GM18502 (cell line): Measurements from ENCODE around the gene SYT5.
A peak's percentile ranks its signal among the peaks of the same experiment; 100 is the strongest.
"Not testable (repeated sequence)": the region's sequence is repeated elsewhere in the genome, so short reads cannot be mapped to it uniquely, and the experiment has no call there.

Experiments used
- ATAC-seq: cut with Tn5 transposase; IDR thresholded peaks from one replicate; pipeline ENCODE4 v1.9.1; 2021; ENCODE audit warnings: mild to moderate bottlenecking; ENCODE audit not compliant: unreplicated experiment, poor library complexity

Gene SYT5

DNA sequence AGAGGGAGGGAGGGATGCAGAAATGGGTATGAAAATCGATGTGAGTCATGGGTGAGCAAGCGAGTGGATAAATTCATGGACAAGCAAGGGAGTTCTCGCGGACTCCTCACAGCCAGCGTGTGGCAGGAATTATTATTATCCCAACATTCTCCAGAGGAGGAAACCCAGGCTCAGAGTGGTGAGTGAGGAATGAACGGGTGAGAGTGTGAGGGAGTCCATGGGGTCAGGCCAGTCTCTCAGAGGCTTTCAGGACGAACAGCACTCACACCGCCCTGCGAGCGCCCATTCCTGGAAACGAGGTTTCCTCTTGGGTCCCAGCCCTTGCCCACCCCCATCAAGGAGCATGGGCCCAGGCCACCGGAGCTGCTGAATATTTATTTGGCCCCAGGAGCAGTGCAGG, 7.3 kb downstream of the SYT5 start:
- ATAC-seq, result no peak

DNA sequence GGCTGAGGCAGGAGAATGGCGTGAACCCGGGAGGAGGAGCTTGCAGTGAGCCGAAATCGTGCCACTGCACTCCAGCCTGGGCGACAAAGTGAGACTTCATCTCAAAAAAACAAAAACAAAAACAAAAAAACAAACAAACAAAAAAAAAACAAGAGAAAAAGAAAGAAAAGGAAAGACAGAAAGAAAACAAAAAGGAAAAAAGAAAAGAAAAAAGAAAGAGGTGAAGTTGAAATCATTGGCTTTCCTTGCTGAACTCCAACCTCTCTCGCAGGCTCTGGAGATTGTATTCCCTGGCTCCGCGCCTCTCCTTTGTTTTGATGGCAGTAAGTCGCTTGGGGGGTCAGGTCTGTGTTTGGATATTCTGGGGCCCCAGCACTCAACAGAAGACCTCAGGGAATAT, 7.8 kb downstream of the SYT5 start:
- ATAC-seq, result not testable (repeated sequence)

DNA sequence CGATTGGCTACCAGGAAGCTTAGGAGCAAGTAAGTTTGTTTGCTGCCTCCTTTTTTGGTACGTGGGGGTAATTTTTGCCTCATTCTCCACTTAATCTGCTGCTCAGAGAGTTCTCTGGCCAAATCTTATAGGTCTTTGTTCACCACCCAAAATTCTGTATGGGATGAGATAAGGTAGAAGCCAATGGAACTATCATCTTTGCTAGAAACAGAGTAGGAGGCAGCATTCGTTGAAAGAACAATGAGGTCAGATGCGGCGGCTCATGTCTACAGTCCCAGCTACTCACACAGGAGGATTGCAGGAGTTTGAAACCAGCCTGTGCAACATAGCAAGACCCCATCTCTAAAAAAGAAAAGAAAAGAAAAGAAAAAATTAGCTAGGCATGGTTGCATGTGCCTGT, 8.6 kb downstream of the SYT5 start:
- ATAC-seq, result no peak

DNA sequence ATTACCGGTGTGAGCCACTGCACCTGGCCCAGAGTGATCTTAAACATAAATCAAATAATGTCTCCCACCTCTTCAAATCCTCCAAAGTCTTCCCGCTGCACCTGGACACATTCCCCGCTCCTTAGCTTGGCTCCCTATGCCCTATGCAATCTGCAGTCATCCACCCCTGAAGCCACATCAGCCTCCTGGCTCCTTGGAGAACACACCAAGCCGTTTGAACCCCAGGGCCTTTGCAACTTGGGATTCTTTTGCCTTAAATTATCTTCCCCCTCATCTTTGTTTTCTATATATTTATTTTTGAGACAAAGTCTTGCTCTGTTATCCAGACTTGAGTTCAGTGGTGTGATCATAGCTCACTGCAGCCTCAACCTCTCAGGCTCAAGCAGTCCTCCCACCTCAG, 11.0 kb downstream of the SYT5 start:
- no peak for ATAC-seq

DNA sequence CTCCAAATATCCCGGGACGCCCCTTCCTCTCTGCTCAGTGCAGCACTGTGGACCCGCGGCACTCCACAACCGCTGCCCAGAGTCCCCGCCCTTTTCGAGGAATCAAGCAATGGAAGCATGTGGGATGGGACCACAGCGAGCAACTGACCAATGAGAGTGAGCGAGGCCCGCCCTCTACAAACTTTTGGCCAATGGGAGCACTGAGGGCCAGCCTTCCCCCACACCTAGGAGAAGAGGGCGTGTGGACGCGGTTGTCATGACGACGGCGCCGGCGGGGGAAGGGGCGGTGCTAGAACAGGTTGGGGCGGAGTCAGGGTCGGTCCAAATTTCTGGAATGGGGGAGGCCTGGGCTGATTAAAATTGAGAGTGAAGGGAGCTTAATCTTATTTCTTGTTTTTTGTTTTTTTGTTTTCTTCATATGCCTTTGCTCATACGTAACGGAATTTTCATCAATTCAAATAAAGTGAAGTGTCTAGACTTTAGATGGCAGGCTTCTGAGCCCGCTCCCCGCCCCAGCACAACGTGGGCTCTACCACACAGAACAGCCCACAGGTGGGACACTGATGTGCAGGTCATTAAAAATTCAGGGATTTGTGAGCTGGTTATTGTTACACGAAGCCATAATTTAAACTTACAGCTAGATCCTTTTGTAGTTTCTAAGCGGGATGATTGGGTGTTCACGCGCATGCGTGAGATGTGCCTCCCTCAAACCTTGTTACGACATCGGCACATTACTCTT, 13.4 kb downstream of the SYT5 start, which contains the start of gene DNAAF3:
TSS of gene DNAAF3 (minus strand) at position 84 of the 739 bp plus-strand sequence. CDS start 200 bp downstream, outside the sequence.
- ATAC-seq, result peak; percentile 86

DNA sequence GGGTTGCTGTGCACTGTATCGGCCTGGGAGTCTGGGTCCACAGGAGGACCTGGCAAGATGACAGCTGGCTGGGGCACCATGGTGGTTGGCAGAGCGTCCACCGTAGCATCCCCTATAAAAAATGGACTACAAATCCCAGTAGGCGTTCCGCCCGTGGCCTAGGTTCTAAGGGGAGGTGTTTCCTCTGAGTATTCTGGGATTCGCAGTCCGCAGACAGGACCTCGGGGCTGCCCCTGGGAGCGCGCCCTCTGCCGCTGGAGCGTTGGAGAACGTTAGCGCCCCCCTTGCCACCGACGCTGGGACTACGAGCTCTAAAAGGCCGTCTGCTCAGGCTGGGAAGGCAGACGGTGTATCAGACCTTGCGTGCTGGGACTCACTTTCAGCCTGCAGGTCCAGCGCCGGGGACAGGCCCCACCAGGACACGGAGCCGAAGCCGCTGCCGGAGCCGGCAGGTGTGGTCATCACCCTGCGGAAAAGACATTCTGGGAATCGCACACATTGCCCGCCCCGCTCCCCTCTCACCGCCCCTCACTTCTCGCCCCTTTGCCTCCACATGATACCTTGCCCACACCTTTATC, 14.0 kb downstream of the SYT5 start:
- no peak for ATAC-seq

DNA sequence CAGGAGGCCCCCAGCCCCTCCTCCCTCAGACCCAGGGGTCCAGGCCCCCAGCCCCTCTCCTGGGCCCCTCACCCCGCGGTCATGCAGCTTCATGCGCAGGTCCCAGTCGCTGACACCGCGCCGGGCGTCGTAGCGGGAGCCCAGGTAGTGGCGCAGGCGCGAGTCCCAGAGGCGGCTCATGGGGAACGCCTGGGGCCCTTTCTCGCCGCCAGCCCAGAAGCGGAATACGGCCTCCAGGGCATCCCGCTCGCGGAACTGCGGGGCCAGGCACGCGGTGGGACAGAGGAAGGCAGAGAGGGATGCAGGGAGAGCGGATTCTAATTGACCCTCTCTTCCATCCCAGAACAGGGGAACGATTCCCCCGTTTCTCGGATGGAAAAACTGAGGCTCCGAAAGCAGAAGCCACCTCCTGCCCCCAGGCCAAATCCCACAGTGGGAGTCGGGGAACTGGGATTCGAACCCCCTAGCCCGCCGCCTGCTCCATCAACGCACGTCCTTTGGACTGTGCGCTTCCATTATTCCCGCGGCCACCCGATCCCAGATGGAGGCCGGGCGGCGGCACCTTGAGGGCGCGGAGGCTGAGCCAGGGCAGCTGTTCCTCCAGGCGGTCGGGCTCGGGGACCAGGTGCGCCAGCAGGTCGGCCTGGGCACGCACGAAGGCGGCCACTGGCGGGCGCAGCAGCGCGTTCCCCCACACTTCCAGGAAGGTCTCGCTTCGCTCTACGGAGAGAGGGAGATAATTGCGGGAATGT, 18.3 kb downstream of the SYT5 start:
- ATAC-seq, result no peak

DNA sequence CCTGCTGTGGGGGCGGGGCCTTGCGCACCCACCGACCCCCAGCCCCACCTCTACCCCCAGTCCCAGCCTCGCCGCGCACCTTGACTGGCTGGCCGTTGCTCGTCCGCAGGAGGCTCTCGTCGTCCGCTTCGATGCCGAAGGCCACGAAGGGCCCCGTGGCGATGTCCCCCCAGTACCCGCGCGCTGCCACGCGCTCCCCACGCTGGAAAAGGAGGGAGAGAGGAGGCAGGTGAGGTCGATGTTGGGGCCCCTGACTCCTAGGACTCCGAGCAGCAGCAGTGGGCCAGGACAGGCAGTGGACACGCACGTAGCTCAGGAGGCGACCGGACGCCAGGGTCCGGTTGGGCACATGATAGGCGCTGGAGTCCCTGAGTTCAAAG, 19.1 kb downstream of the SYT5 start:
- ATAC-seq, result no peak

DNA sequence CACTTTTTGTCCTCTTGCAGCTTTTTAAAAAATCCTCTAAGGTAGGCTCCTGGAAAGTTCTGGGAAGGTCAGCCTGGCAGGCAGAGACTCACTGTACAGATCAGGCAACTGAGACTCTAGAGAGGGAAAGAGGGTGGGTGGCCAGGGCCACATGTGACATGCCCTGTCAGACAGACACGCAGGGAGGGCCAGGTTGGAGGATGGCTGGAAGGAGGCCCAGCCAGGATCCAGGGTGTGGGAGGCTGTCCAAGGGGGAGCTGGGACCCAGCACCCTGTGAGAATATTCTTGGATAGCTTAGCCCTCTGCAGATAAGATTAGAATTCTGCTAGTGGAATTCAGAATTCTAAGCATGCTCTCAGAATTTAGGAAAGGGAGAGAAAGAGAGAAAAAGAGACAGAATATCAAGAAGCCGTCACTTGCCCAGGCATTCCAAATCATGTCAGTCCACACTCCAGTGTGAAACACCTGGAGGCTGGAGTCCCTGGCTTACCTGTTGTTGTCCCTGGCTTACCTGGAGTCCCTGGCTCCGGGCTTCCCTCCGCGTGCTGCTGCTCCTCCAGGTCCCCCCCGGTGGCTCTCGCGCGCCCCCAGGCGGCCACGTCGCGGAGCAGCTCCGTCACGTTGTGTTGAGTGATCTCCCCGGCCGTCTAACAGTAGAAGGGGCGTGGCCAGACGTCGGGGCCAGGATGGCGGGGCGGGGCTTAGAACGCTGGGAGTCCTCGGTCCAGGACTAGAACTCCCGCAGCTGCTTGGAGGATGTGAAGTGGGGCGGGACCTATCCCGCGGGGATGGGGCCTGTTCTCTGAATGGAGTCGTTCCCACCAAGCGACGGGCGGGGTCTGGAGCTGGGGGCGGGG, 19.7 kb downstream of the SYT5 start:
- no peak for ATAC-seq

DNA sequence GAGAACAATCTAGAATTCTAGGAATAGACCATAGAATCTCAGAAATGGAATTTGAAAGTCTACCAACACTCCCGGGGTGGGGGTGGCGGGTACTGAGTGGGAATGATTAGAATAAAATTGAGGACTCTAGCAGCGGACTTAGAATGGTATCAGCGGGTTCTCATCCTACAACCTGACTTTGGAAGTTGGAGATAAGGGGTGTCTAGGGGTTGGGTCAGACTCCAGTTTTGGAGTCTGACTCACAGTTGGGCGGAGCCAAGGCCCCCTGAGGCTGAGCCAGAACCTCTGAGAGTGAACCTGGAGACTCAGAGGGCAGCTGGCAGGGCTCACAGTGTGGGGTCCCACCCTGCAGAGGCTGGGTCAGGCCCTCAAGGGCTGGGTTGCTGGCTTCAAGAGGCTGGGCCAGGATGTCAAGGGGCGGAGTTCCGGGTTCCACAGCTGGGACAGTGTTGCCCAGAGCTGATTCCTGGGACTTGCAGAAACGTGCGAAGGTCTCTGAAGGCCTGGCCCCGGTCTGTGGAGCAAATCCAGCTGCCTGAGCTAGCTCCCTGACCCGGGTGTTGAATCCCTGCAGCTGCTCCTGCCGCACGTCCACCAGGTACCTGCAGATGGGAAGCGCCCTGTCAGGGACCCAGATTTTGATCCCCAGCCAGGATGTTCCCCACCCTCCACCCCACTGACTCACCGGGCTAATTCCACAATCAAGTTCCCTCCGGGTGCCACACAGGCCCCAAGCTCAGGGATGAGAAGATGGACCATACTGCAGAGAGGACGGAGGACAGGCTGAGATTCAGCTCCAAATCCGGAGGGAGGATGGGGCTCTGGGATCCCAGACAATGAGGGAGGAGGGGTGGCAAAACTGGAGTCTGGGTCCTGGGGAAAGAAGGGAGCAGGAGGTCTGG, 21.0 kb downstream of the SYT5 start:
- ATAC-seq, result no peak

DNA sequence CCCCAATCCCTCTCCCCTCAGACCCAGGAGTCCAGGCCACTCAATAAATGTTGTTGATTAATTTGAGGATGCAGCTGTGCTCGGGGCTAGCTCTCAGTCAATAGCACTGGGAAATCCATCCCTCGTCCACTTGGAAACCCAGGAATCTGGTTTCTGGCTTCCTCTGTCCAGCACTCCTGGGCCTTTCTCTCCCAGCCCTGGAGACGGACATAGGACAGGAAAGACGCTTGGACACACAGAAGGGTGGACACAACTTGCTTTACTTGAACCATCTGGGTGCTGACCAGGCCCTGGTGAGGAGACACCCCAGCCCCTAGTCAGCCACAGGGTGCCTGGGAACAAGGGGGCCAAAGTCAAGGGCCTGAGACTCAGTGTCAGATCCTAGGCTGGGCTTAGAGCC, 21.7 kb downstream of the SYT5 start:
- ATAC-seq, result no peak

DNA sequence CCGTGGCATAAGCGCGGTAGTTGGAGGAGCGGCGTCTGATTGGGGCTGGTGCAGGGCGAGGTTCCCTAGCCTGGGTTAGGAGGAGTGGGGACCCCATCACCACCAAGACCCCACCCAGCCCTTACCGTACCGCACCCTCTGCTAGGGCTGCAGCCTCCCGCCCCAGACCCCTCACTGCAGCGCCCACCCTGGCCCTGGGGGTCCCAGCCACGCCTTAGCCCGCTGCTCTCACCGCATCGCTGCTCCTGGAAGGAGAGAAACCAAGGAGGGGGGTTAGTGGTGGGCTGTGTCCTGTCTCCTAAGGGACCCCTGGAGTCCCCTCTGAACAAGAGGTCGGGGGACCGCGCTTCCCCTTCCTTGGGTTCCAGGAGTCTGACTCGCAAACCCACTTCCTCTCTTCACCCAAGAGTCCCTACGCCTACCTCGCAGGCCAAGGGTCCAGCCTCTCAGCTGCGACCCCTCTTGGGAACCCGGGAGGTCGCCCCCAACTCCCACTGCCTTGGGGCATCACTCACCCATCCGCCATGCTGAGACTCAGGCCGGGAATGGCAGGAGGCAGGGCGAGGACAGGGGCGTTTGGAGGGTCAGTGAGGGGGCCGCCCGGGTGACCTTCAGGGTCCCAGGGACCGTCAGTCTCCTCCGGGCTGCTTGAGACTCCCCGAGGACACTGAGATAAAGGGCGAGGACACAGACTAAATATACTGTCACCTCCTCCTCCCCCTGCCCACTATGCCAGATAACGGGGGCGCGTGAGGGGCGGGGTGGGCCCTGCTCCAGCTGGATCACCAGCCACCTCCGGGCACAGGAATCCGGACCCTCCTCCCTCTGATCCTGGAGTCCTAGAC, 22.8 kb downstream of the SYT5 start, which contains the start of gene TNNI3:
TSS of gene TNNI3 (minus strand) at position 669 of the 845 bp plus-strand sequence. CDS start at position 526, 143 bp downstream.
- ATAC-seq, result no peak

DNA sequence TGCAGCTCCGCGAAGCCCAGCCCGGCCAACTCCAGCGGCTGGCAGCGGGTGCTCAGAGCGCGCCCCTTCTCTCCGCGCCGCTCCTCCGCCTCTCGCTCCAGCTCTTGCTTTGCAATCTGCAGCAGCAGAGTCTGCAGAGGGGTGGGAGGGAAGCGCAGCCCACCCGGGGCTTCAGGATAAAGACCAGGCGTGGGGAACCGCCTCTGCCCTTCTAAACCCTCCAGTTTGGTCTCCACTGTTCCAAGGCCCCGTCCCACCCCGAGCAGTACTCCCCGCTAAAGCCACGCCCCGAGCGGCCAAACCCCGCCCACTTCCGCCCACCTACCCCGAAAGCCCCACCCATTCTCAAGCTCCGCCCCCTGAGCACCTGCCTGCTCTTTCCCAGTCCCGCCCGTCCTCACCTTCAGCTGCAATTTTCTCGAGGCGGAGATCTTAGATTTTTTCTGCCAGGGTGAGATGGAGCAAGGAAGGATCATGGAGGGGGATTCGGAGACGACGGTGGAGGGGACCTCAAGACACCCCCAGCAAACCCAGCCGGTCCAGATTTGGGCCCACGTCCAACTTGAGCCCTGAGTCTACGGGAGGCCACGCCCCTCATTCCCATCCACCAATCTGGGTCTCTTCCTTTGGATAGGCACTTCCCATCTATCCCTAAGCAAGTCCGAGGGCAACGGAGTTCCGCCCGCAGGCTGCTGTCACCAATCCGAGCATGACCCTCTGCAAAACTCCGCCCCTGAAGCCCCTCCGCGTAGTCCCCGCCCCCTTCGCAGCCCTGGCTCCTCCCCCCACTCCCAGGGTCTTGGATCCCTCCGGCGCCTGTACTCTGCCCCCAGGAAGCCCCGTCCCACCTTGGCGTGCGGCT, 23.7 kb downstream of the SYT5 start:
- no peak for ATAC-seq

DNA sequence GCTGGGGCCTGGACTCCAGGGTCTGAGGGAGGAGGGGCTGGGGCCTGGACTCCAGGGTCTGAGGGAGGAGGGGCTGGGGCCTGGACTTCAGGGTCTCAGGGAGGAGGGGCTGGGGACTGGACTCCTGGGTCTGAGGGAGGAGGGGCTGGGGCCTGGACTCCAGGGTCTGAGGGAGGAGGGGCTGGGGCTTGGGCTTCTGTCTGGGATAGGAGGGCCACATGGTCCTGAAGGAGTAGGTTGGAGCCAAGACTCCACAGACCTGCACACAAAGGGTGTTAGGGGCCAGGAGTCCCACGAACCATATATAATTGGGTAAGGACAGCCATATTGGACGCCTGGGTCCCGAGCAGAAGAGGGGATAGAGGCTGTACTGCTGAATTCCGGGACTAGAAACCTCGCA, 24.3 kb downstream of the SYT5 start:
- ATAC-seq, result not testable (repeated sequence)

DNA sequence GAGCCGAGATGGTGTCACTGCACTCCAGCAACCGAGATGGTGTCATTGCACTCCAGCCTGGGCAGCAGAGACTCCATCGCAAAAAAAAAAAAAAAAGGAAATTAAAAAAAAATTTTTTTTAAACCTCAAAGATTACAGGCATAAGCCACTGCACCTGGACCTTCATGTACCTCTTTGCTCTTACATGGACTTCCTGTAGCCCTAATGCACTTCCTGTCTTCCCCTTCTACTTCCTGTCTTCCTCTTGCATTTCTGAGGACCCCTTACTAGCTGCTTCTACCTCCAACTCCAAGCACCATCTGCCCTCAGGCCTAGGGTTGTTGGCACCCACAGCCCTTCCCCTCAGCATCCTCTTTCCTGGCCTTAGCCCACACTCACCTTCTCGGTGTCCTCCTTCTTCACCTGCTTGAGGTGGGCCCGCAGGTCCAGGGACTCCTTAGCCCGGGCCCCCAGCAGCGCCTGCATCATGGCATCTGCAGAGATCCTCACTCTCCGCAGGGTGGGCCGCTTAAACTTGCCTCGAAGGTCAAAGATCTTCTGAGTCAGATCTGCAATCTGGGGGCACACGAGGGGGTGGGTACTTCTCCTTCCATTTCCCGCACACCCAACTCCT, 26.3 kb downstream of the SYT5 start:
- ATAC-seq, result no peak

DNA sequence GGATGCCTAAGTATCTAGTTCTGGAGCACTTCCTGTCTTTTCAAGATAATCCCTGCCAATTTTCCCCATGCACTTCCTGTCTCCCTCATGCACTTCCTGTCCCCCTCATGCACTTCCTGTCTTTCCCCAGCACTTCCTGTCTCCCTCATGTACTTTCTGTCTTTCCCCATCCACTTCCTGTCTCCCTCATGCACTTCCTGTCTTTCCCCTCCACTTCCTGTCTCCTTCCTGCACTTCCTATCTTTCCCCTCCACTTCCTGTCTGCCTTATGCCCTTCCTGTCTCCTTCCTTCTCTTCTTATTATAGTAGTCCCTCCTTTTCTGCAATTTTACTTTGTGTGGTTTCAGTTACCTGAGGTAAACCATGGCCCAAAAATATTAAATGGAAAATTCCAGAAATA, 28.1 kb downstream of the SYT5 start:
- ATAC-seq, result no peak
